ENCODE results near the gene SH3TC1.

Gene SH3TC1

GRCh38 chr4:8204576-8205227 lies 5.6 kb downstream of the SH3TC1 start:
- DNase-seq (ENCODE audit: low read depth): no peak
- H3K4me3 ChIP-seq (ENCODE audit: low read length): no peak overlapping the region
- no peak for TF ChIP-seq CTCF (IDR thresholded peaks at IDR 0.05; ENCODE audit: insufficient read depth, low read depth, low read length, missing control alignments)

- no peak for TF ChIP-seq CTCF (IDR thresholded peaks at IDR 0.05; ENCODE audit: insufficient read depth, low read depth, low read length, missing control alignments)
- H3K4me3 ChIP-seq (ENCODE audit: low read length): no peak overlapping the region
- peak; percentile 39 for DNase-seq (ENCODE audit: low read depth)
Observed at GRCh38 chr4:8205241-8205707, 6.2 kb downstream of the SH3TC1 start.

GRCh38 chr4:8205749-8206611 lies 6.9 kb downstream of the SH3TC1 start:
- no peak for TF ChIP-seq CTCF (IDR thresholded peaks at IDR 0.05; ENCODE audit: insufficient read depth, low read depth, low read length, missing control alignments)
- DNase-seq (ENCODE audit: low read depth): peak; percentile 90
- H3K4me3 ChIP-seq (ENCODE audit: low read length): no peak overlapping the region

GRCh38 chr4:8207314-8207713 lies 8.2 kb downstream of the SH3TC1 start:
- TF ChIP-seq CTCF (IDR thresholded peaks at IDR 0.05; ENCODE audit: insufficient read depth, low read depth, low read length, missing control alignments): no peak
- peak; percentile 36 for DNase-seq (ENCODE audit: low read depth)
- no peak overlapping the region for H3K4me3 ChIP-seq (ENCODE audit: low read length)

- no peak overlapping the region for H3K4me3 ChIP-seq (ENCODE audit: low read length)
- DNase-seq (ENCODE audit: low read depth): no peak
- TF ChIP-seq CTCF (IDR thresholded peaks at IDR 0.05; ENCODE audit: insufficient read depth, low read depth, low read length, missing control alignments): no peak
Observed at GRCh38 chr4:8208565-8208964, 9.5 kb downstream of the SH3TC1 start.

- no peak overlapping the region for H3K4me3 ChIP-seq (ENCODE audit: low read length)
- DNase-seq (ENCODE audit: low read depth): no peak
- no peak for TF ChIP-seq CTCF (IDR thresholded peaks at IDR 0.05; ENCODE audit: insufficient read depth, low read depth, low read length, missing control alignments)
Observed at GRCh38 chr4:8209181-8209874, 10.2 kb downstream of the SH3TC1 start.

All from epithelial cell of esophagus (primary cell).